Adrenal gland (tissue), 12 donors: Measurements from ENCODE around the gene MATN1. TPM values are rescaled to one million over a fixed set of nuclear protein-coding genes. Genes with fewer than 3 reads are reported as not detected.

Experiments used
- DNase-seq, 7 donors: peaks; one replicate each; pipeline ENCODE4 v3.0.0-alpha.2; 2019 to 2020
- H3K27ac ChIP-seq, 5 donors: fragments of 200-600 bp; sonication (generic) in 4 of 5; 1 replicate in 3 of 5; 2 replicates in 2 of 5; pipeline versions ENCODE4 v1.5.1 to v1.8.0; 2016 to 2020; ENCODE audit warnings: mild to moderate bottlenecking in 1 of 5
- H3K27me3 ChIP-seq: fragments of 200-600 bp; 2 replicates; pipeline ENCODE4 v1.8.0; 2021
- H3K36me3 ChIP-seq, 2 donors: fragments of 200-600 bp; replicated peaks in 1 of 2; 1 replicate in 1 of 2; 2 replicates in 1 of 2; pipeline versions ENCODE4 v1.5.1 to v1.8.0; 2018 to 2022
- H3K4me1 ChIP-seq, 2 donors: fragments of 200-600 bp; replicated peaks in 1 of 2; 1 replicate in 1 of 2; 2 replicates in 1 of 2; pipeline versions ENCODE4 v1.5.1 to v1.8.0; 2018 to 2021
- H3K4me3 ChIP-seq, 4 donors: fragments of 200-600 bp; sonication (generic) in 3 of 4; one replicate each; pipeline ENCODE4 v1.5.1; 2016 to 2018
- H3K9me3 ChIP-seq, 3 donors: fragments of 200-600 bp; sonication (generic) in 1 of 3; replicated peaks in 1 of 3; 1 replicate in 2 of 3; 2 replicates in 1 of 3; pipeline versions ENCODE4 v1.5.1 to v1.8.0; 2016 to 2021
- CTCF ChIP-seq, 6 experiments: fragments of 450-650 bp in 4 of 6; fragments of 200-600 bp in 2 of 6; sonication (generic) in 1 of 6; IDR thresholded peaks; 1 replicate in 5 of 6; 2 replicates in 1 of 6; pipeline versions ENCODE4 v1.5.1 to v1.8.0; 2016 to 2021; ENCODE audit warnings: antibody characterized with exemption in 6 of 6, mild to moderate bottlenecking in 2 of 6, moderate library complexity in 1 of 6
- POLR2A ChIP-seq, 2 donors: fragments of 450-650 bp; IDR thresholded peaks; one replicate each; pipeline ENCODE4 v1.6.1; 2017; ENCODE audit warnings: antibody characterized with exemption in 2 of 2, mild to moderate bottlenecking in 2 of 2, moderate library complexity in 1 of 2
- whole genome bisulfite sequencing, 4 donors: extraction: QIAGEN DNeasy Blood & Tissue Kit in 2 of 4; methylation state at CpG; one replicate each; pipeline versions ENCODE4 v1.1.5 to v1.1.7; 2013 to 2017; 5-methylcytosine and 5-hydroxymethylcytosine counted together
- intact Hi-C, 2 donors: fragments of 100-400 bp; cut with DNase I; formaldehyde crosslinking; loops; one replicate each; pipeline versions ENCODE4 v1.14.1 to v1.15.0; 2022 to 2023
- polyA plus RNA-seq, 3 donors: library from polyadenylated mRNA; stranded (reverse); fragments of 200-250 nt in 2 of 3; fragments of 350-450 nt in 1 of 3; fragmentation: Illumina TruSeq in 1 of 3; extraction: RNeasy Lipid Tissue Mini Kit (QIAGEN cat#74804) in 1 of 3; gene quantifications; one replicate each; pipeline ENCODE4 v1.2.3, GENCODE V29; 2013 to 2014
- total RNA-seq, 9 donors: library from RNA; depleted of rRNA in 4 of 9; stranded (reverse); fragments of >200 nt in 4 of 9; fragments of 120-200 nt in 1 of 9; fragmentation: NEBNext Ultra II Directional in 1 of 9; extraction: Animal tissue kit (Norgen Biotek cat#: 25700) in 1 of 9; gene quantifications; one replicate each; pipeline versions ENCODE4 v1.1.0 to v1.2.4, GENCODE V29; 2013 to 2023
- donor health status: healthy with polysubstance abuse.
- donor health status: Bipolar disorder and iron deficiency.
- donor health status: DM: yes; HTN: yes; CAD: no.
- donor health status: DM: no; HTN: no; CAD: no.
- donor health status: DM: no; HTN: no; CAD: no.
- donor health status: DM: yes; HTN: yes; CAD: no.

The MATN1 gene
- total and polyA plus RNA-seq, 12 donors = 0.05 to 0.55 (median 0.18) TPM; not detected in 6

GRCh38 chr1:30712583-30712982 is 10.8 kb downstream of the MATN1 start:
- no peaks in the 10 kb centered on the region for H3K27me3 ChIP-seq
- TF ChIP-seq CTCF (IDR thresholded peaks at IDR 0.05) = no peak
- no peak for TF ChIP-seq POLR2A (IDR thresholded peaks at IDR 0.05)
- intact Hi-C loops = no loop called here
- H3K36me3 ChIP-seq = no peaks in the 10 kb centered on the region
- no peak overlapping the region for H3K27ac ChIP-seq
- no peak overlapping the region for H3K4me3 ChIP-seq
- H3K4me1 ChIP-seq = peaks cover 0 to 5% of the 10 kb centered on the region in 2 donors
- peaks cover 0 to 4% (median 0%) of the 10 kb centered on the region in 3 donors for H3K9me3 ChIP-seq
- DNase-seq = no peak
- 75 to 89% (median 80%) methylated on average over 6 of the region's 6 CpGs for WGBS, 4 donors

GRCh38 chr1:30710407-30710806 is 13.0 kb downstream of the MATN1 start:
- intact Hi-C loops = no loop called here
- Histone ChIP-seq H3K4me3 (no peak overlapping the region), H3K4me1 (peaks cover 0 to 5% of the 10 kb centered on the region in 2 donors), H3K9me3 (peaks cover 0 to 4% (median 0%) of the 10 kb centered on the region in 3 donors), H3K36me3 (no peaks in the 10 kb centered on the region), H3K27me3 (no peaks in the 10 kb centered on the region), H3K27ac (no peak overlapping the region)
- TF ChIP-seq POLR2A (IDR thresholded peaks at IDR 0.05) (no peak), CTCF (IDR thresholded peaks at IDR 0.05) (no peak)
- no peak for DNase-seq
- 43 to 64% (median 50%) methylated on average over 2 of the region's 2 CpGs for WGBS, 4 donors

DNA sequence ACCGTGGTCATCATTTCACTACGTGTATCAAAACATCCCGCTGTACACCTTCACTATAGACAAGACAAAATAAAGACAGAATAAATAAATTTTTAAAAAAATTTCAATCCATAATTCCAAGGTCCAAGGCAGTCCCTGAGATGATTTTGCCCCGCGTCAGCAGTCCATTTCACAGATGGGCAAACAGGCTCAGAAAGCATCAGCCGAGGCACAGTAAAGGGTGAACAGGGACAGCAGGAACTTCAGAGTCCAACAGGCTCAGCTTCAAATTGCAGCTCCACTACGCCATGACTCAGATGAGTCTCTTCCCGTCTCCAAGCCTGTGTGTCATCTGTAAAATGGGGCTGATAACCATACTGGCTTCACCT is 15.0 kb downstream of the MATN1 start:
- Histone ChIP-seq H3K36me3 (no peaks in the 10 kb centered on the region), H3K4me1 (peaks cover 0 to 5% of the 10 kb centered on the region in 2 donors), H3K4me3 (no peak overlapping the region), H3K9me3 (no peaks in the 10 kb centered on the region), H3K27me3 (no peaks in the 10 kb centered on the region), H3K27ac (no peak overlapping the region)
- 45 to 50% (median 46%) methylated on average over 7 to 8 of the region's 8 CpGs for WGBS, 4 donors
- no peak for DNase-seq
- intact Hi-C loops = loop anchor here in 1 of 2 donors (10.0 kb wide), 2 partner anchors 324 to 914 kb away; no protein-coding TSS in a partner anchor
- TF ChIP-seq CTCF (IDR thresholded peaks at IDR 0.05) (no peak), POLR2A (IDR thresholded peaks at IDR 0.05) (no peak)

DNA sequence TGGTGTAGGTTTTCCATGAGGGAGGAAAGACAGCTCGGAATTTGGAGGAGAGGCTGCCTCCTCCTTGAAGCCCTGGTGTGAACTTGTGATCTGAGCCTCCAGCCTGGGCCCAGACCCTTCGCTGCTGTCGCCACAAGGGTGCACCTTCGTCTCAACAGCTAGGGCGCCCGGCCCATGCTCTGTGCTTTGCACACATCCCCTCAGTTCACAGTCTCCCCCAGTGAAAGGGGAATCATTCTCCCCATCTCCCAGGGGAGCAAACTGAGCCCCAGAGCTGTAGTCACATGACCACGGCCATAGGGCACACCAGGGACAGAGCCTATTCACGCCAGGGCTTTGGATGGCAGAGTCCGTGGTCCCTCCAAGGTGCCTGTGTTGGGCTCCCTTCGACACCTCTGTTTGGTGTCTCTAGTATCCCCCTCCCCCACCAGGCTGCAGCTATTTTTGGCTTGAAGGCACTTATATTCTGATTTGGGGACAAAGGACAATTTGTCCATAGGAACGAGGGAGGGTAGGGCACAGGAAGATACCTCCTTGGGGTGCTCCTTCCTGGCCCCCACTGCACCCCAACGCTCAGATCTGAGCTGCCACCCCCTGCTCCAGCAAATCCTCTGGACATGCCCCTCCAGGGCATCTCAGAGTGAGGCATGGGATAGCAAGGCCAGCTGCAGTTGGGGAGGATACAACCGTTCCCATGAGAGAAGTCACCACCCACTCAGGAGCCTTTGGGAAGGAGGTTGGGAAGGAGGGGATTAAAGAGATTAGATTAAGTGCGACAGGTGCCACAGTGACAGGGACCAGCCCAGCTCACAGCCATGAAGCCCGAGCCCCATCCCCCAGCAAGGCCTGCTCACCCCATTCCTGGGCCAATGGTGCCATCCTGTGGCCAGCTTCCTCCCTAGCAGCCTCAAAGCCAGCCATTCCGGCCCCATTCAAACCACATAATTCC is 15.7 kb downstream of the MATN1 start:
- DNase-seq = peak; percentile 68 to 91 (median 80)
- Histone ChIP-seq H3K9me3 (no peaks in the 10 kb centered on the region), H3K36me3 (no peaks in the 10 kb centered on the region), H3K4me1 (peaks cover 0 to 5% of the 10 kb centered on the region in 2 donors), H3K27ac (no peak overlapping the region), H3K27me3 (no peaks in the 10 kb centered on the region), H3K4me3 (no peak overlapping the region)
- 41 to 55% (median 45%) methylated on average over 13 to 16 of the region's 16 CpGs for WGBS, 4 donors
- peak; percentile 67 to 98 (median 94) for TF ChIP-seq CTCF (IDR thresholded peaks at IDR 0.05)
- TF ChIP-seq POLR2A (IDR thresholded peaks at IDR 0.05) = no peak
- intact Hi-C loops = loop anchor here in 1 of 2 donors (2.0 to 10.0 kb wide), 3 partner anchors 323 to 1473 kb away; no protein-coding TSS in a partner anchor
